Upper lobe of left lung (tissue), 6 donors: ENCODE measurements around the gene NREP. TPM values are rescaled to one million over a fixed set of nuclear protein-coding genes. Genes with fewer than 3 reads are reported as not detected.

ENCODE experiments used
- ATAC-seq, 2 donors: fragments of 200-7000 bp; cut with Tn5 transposase; one replicate each; pipeline ENCODE4 v1.9.1; 2022; ENCODE audit warnings: mild to moderate bottlenecking in 2 of 2, moderate library complexity in 2 of 2; ENCODE audit not compliant: low FRiP score in 2 of 2
- DNase-seq, 2 donors: peaks; one replicate each; pipeline ENCODE4 v3.0.0-alpha.2; 2019 to 2020
- H3K27ac ChIP-seq, 4 donors: fragments of 200-600 bp; sonication (generic); one replicate each; pipeline ENCODE4 v1.5.1; 2016 to 2019
- H3K27me3 ChIP-seq, 4 donors: fragments of 200-600 bp; sonication (generic); one replicate each; pipeline ENCODE4 v1.5.1; 2017 to 2019
- H3K36me3 ChIP-seq, 4 donors: fragments of 200-600 bp; sonication (generic); one replicate each; pipeline ENCODE4 v1.5.1; 2016 to 2019
- H3K4me1 ChIP-seq, 4 donors: fragments of 200-600 bp; sonication (generic); one replicate each; pipeline ENCODE4 v1.5.1; 2018 to 2019
- H3K4me3 ChIP-seq, 4 donors: fragments of 200-600 bp; sonication (generic); one replicate each; pipeline ENCODE4 v1.5.1; 2017 to 2019; ENCODE audit warnings: mild to moderate bottlenecking in 2 of 4, moderate library complexity in 1 of 4
- H3K9me3 ChIP-seq, 4 donors: fragments of 200-600 bp; sonication (generic); one replicate each; pipeline ENCODE4 v1.5.1; 2018 to 2019
- EP300 ChIP-seq, 4 donors: sonication (generic); formaldehyde crosslinking; IDR thresholded peaks; one replicate each; pipeline ENCODE4 v1.5.1; 2017; ENCODE audit warnings: antibody characterized with exemption in 4 of 4, control low read depth in 2 of 4
- POLR2A ChIP-seq, 4 donors: fragments of 450-650 bp; IDR thresholded peaks; one replicate each; pipeline ENCODE4 v1.5.1; 2016 to 2017; ENCODE audit warnings: antibody characterized with exemption in 4 of 4, mild to moderate bottlenecking in 2 of 4
- POLR2AphosphoS5 ChIP-seq, 2 donors: sonication (generic); formaldehyde crosslinking; IDR thresholded peaks; one replicate each; pipeline ENCODE4 v1.5.1; 2017; ENCODE audit warnings: antibody characterized with exemption in 2 of 2
- WGBS, 2 donors: methylation state at CpG; one replicate each; pipeline ENCODE4 v1.1.5; 2017 to 2018; 5-methylcytosine and 5-hydroxymethylcytosine counted together
- total RNA-seq, 6 donors: library from RNA; depleted of rRNA in 4 of 6; stranded (reverse); fragments of >200 nt in 4 of 6; gene quantifications; one replicate each; pipeline versions ENCODE4 v1.1.0 to v1.2.1, GENCODE V29; 2016 to 2021
- TF ChIP-seq, protein P1 (sequence below), 6 experiments: fragments of 450-650 bp in 4 of 6; fragments of 200-600 bp in 2 of 6; sonication (generic) in 2 of 6; IDR thresholded peaks; one replicate each; pipeline ENCODE4 v1.5.1; 2016 to 2019; ENCODE audit warnings: antibody characterized with exemption in 6 of 6
- donor health status: DM: no; HTN: no; CAD: no; lungs with moderate emphysema.
- donor health status: DM: no; HTN: yes; CAD: no; lungs with severe emphysema.

NREP gene
- total RNA-seq, 6 donors from 2014 or later, result 5.0 to 17.9 (median 12.5) TPM

DNA sequence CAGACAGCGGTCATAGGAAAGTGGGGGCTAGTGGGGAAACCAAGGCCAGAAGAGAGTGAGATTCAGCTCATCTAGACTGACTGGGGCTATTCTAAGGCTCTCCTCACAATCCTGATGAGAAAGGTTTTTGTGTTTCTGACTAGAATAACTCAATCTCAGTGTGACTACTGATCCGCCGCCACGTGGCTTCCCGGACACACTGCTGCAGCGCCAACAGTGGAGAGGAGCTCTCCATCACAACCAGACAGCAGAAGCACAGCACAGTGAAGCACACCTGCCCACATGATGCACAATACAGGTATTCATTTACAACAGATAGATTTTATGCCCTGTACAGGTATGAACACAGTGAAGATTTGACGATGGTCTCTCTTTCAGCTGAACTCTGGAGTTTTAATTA is 25.4 kb downstream of the NREP start:
- Histone ChIP-seq H3K36me3 (peaks cover 0 to 7% (median 2%) of the 10 kb centered on the region in 4 donors), H3K4me3 (no peak overlapping the region), H3K27ac (no peak overlapping the region), H3K4me1 (peaks cover 0 to 8% (median 1%) of the 10 kb centered on the region in 4 donors), H3K9me3 (no peaks in the 10 kb centered on the region), H3K27me3 (no peaks in the 10 kb centered on the region)
- TF ChIP-seq POLR2A (IDR thresholded peaks at IDR 0.05) (no peak), POLR2AphosphoS5 (IDR thresholded peaks at IDR 0.05) (no peak), EP300 (IDR thresholded peaks at IDR 0.05) (no peak)
- TF ChIP-seq, protein P1, sequence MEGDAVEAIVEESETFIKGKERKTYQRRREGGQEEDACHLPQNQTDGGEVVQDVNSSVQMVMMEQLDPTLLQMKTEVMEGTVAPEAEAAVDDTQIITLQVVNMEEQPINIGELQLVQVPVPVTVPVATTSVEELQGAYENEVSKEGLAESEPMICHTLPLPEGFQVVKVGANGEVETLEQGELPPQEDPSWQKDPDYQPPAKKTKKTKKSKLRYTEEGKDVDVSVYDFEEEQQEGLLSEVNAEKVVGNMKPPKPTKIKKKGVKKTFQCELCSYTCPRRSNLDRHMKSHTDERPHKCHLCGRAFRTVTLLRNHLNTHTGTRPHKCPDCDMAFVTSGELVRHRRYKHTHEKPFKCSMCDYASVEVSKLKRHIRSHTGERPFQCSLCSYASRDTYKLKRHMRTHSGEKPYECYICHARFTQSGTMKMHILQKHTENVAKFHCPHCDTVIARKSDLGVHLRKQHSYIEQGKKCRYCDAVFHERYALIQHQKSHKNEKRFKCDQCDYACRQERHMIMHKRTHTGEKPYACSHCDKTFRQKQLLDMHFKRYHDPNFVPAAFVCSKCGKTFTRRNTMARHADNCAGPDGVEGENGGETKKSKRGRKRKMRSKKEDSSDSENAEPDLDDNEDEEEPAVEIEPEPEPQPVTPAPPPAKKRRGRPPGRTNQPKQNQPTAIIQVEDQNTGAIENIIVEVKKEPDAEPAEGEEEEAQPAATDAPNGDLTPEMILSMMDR (IDR thresholded peaks at IDR 0.05), result no peak
- ATAC-seq (no peak), DNase-seq (peak in 1 of 2 donors; percentile 42)
- 87 to 91% methylated on average over 5 to 7 of the region's 7 CpGs for WGBS, 2 donors

DNA sequence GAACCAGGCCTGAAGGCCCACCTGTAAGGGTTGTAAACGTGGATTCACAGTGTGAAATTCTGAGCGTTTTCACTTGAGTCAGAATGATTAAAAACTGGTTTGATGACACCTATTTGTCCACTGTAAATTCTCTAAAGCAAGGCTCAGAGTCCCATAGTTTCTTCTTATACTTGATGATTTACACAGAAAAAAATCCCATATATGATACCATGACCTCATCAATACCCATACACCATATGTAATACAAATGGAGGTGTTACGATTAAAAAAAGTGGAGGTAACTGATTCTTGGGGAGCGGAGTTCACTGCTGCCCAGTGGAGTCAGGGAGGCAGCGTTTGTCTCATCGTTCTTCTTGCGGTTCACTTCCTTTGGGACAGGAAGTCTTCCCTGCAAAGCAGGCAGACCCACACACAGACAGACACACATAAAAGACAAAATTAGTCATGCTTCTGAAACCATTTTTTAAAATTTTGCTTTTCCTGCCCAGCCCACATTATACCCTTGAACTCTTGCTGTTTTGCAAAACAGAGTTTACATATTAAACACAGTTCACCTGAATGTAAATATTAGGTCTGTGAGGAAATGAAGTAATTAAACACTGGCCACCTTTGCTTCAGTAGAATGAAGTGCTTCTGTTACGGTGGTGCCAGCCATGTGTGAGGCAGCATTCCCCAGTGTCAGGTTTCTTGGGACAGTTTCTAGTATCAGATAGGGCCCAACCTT is 26.2 kb downstream of the NREP start:
- Histone ChIP-seq H3K27ac (no peak overlapping the region), H3K9me3 (no peaks in the 10 kb centered on the region), H3K36me3 (peaks cover 0 to 7% (median 2%) of the 10 kb centered on the region in 4 donors), H3K27me3 (no peaks in the 10 kb centered on the region), H3K4me3 (no peak overlapping the region), H3K4me1 (peaks cover 0 to 8% (median 1%) of the 10 kb centered on the region in 4 donors)
- TF ChIP-seq, protein P1 (IDR thresholded peaks at IDR 0.05), result no peak
- TF ChIP-seq POLR2A (IDR thresholded peaks at IDR 0.05) (no peak), EP300 (IDR thresholded peaks at IDR 0.05) (no peak), POLR2AphosphoS5 (IDR thresholded peaks at IDR 0.05) (no peak)
- WGBS, 2 donors, result 69 to 79% methylated on average over 8 of the region's 8 CpGs
- DNase-seq (peak in 1 of 2 donors; percentile 44), ATAC-seq (peak in 1 of 2 donors; percentile 72)

DNA sequence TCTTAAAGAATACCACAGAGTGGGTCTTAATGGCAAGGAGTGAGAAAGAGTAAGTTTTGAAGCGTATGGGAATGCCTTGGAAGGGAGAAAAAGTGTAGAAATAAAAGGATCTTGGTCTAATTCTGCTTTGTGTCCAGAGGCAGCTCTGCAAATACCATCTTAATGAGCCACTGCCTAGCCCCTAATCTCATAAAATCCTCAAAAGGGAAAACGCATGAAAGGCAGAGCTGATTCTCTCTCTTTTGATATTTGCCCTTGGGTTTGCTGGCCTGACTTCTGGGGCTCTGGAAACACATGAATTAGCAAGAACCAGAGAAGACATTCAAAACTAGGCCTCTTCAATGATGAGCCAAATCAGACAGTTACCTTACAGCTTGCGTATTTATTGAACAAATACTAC is 28.1 kb downstream of the NREP start:
- DNase-seq (no peak), ATAC-seq (no peak)
- 92 to 97% methylated on average over 3 of the region's 3 CpGs for WGBS, 2 donors
- Histone ChIP-seq H3K27ac (no peak overlapping the region), H3K36me3 (peaks cover 0 to 3% (median 1%) of the 10 kb centered on the region in 4 donors), H3K27me3 (no peaks in the 10 kb centered on the region), H3K4me1 (peaks cover 0 to 5% (median 0%) of the 10 kb centered on the region in 4 donors), H3K9me3 (no peaks in the 10 kb centered on the region), H3K4me3 (no peak overlapping the region)
- TF ChIP-seq POLR2AphosphoS5 (IDR thresholded peaks at IDR 0.05), result no peak

DNA sequence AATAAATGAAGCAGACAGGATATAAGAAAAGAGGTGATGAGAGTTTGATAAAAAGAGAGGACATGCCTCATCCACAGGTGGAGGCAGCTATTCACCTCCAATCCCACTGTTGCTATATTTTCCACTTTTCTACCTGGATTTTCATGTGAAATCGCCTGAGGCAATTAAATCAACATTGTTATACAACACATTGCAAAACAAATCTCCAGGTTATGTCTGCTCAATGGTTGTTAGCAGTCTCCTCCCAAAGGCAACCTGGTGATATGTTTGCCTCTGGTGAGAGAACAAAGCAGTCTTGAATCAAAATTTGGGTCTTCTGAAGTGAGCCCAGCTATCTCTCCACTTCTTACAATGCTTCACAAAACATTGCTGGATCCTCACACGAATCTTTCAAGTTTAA is 30.0 kb downstream of the NREP start:
- Histone ChIP-seq H3K9me3 (no peaks in the 10 kb centered on the region), H3K27ac (no peak overlapping the region), H3K4me3 (no peak overlapping the region), H3K4me1 (peaks cover 0 to 5% (median 0%) of the 10 kb centered on the region in 4 donors), H3K36me3 (peaks cover 0 to 3% (median 0%) of the 10 kb centered on the region in 4 donors), H3K27me3 (no peaks in the 10 kb centered on the region)
- 79 to 86% methylated on average over 2 of the region's 2 CpGs for WGBS, 2 donors
- ATAC-seq, result no peak
- no peak for TF ChIP-seq EP300 (IDR thresholded peaks at IDR 0.05)
- TF ChIP-seq POLR2A (IDR thresholded peaks at IDR 0.05), result no peak
- TF ChIP-seq, protein P1 (IDR thresholded peaks at IDR 0.05), result no peak
- no peak for TF ChIP-seq POLR2AphosphoS5 (IDR thresholded peaks at IDR 0.05)
- no peak for DNase-seq

DNA sequence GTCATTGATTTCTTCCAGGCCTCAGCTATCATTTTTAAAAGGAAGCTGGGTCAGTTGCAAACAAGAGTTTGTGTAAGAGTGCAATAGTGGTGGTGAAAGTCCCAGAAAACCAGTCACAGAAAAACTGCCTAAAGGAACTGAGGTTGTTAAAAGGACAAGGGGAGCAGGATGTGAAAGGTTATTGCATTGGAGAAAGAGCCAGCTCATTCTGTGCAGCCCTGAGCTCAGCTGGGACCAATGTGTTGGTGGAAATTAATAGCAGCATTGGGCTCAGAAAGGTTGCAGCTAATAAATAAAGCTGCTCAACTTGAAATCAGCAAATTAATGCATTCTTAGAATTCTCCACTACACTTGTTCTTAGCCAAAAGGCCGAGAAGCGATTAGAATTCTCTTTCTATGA is 34.9 kb downstream of the NREP start:
- ATAC-seq, result no peak
- Histone ChIP-seq H3K27ac (no peak overlapping the region), H3K4me1 (no peaks in the 10 kb centered on the region), H3K4me3 (no peak overlapping the region), H3K9me3 (no peaks in the 10 kb centered on the region), H3K27me3 (no peaks in the 10 kb centered on the region), H3K36me3 (no peaks in the 10 kb centered on the region)
- 79 to 89% methylated on average over 2 of the region's 2 CpGs for WGBS, 2 donors
- TF ChIP-seq EP300 (IDR thresholded peaks at IDR 0.05) (no peak), POLR2A (IDR thresholded peaks at IDR 0.05) (no peak), POLR2AphosphoS5 (IDR thresholded peaks at IDR 0.05) (no peak)
- no peak for DNase-seq
